GM18502 (cell line): Measurements from ENCODE around the gene MYCBP2.

Experiments
- ATAC-seq: cut with Tn5 transposase; IDR thresholded peaks from one replicate; pipeline ENCODE4 v1.9.1; 2021; ENCODE audit warnings: mild to moderate bottlenecking; ENCODE audit not compliant: unreplicated experiment, poor library complexity

The MYCBP2 gene

DNA sequence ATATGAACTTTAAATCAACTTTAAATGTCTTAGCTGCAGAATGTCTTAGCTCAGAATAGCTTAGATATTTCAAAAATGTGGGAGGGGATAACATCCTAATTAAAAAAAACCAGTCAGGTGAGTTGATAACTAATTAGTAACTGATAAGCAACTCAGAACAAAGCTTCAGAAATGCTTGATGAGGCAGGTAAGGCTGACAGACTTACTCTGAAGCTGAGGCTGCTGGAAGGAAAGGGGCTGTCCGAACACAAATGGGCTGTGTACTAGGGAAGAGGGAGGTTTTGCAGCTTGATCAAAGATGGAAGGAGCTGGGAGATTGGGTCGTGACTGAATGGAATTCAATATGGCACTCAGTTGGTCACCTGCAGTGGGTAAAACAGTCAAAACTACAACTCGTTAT is 208.8 kb downstream of the MYCBP2 start:
- no peak for ATAC-seq

DNA sequence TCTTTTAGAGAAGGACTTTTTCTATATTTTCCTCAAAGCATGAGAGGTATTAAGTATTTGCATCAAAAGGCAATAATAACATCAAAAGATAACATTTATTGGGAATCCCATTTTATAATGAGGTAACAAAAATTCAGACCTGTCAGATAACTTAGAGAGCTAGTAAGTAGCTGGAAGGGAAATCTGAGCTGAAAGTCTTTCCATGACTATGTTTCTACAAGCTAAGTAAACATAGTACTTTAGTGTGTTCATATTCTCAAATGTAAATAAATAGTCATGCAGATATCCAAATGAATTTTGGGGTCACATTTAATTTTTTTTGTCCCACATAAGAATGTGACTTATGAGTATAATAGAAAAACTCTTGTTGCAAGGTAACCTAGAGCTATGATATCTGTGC is 212.6 kb downstream of the MYCBP2 start:
- ATAC-seq: no peak

DNA sequence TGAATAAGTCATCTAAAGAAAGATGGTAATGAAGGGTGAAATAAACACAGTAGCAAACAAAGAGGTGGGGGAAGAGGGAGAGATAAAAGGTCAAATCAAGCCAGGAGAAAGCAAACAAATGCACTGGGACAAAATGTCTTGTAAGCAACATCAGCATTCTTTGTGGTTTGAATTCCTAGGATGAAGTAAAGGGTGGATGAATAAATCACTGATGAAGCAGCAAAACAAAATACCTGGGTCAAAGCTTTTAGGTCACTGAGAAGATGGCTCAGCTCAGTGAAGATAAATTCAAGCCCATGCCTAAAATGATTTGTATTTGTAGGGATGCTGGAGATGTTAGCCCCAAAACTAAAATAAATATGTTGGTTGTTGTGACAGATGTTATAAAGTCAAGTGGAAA is 213.4 kb downstream of the MYCBP2 start:
- ATAC-seq: no peak

DNA sequence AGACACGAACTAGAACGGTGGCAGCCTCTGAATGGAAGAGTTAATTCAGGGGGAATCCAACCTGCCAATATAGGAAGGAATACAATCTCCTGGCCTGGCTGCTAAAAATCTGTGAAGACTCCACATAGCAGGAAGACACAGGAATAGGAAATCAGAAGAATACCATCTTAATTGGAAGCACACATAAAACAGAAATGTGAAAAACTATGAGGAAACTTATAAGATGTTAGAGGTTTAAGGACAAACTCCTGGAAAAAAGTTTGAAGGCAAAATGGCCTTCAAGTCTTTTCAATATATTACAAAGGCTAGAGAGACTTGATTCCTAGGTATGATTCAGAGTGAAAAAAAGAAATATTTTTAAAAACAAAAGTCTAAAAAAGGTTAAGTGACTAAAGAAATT is 221.8 kb downstream of the MYCBP2 start:
- ATAC-seq: no peak

DNA sequence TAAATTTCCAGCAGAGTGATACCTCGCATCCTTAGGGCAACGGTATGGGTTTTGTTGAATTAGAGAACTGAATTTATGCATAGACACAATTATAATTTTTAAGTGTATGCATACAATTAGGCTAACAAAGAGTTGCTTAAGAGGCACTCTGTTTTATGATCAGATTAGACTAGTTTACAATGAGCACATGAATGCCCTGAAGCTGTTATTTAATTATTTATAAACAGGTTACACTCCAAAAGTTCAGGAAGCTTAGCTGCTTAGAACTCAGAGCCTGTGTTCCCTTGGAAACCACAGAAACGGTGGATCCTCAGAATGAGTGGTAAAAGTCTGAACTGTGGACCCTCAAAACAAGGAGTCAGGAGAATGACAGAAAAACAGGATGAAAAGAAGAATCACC is 227.5 kb downstream of the MYCBP2 start:
- ATAC-seq: no peak

DNA sequence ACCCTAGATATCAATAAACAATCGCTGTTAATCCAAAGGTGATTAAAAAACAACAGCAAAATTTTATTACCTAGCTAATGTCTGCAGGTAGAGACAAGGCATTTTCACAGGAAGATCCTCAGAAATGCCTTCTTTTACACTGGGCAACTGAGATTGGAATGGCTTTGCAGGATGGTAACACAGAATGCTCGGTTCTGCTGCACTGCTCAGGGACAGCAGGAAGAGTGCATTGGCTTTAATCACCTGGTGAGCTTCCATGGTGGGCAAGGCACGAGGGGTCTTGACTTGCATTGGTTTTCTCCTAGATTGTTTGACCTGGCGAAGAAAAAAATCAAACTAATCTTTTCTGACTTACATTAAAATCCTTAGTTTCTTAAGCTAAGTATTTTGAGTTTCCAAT is 231.6 kb downstream of the MYCBP2 start:
- ATAC-seq: no peak

DNA sequence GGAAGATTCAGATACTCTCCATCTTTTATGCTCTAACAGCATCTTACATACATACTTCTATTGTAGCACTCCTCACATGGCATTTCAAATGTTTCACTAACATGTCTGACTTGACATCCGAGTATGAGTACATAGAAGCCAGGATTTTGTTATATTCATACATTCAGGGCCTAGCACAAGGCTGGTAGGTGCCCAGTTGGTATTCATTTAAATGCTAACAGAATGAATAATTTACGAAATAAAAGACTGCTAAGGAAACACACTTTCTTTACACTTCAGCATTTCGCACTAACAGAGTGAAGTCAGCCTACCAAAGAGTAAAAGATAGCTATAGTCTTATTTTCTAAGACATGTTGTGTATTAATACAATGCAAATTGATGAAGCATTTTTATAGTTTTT is 232.1 kb downstream of the MYCBP2 start:
- no peak for ATAC-seq

DNA sequence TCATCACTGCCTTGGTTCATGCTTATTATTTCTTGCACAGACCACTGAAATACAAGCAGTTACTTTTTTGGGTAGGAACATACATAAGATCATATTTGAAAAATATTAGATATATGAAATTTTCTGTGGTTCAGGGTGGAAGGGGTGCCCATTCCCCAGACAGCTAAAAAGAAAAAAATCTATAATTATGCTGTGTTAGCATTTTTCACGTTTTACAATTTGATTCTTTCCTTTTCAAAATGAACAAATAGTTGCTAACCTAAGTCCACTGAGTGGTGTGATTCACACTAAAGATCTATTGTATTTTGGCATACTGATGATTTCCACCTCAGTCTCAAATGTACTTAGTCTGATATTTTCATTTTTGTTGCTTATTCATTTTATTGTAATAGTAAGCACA is 233.2 kb downstream of the MYCBP2 start:
- ATAC-seq: no peak

DNA sequence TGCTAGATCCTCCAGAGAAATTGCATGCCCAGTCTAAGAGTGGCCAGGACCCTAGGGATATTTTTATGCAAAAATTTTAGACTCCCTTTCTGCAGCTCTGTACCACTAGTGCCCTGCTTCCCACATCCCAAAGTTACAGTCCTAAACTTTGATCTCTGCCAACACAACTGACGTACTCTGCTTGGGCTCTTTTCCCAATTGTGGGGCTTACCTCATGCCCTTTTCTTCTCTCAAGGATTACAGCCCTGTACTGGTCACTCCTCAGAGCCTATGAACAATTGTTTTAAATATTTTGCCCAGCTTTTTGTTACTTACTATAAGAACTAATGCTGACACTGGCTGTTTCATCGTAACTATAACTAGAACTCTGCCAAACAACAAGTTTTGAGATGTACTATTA is 242.1 kb downstream of the MYCBP2 start:
- no peak for ATAC-seq

DNA sequence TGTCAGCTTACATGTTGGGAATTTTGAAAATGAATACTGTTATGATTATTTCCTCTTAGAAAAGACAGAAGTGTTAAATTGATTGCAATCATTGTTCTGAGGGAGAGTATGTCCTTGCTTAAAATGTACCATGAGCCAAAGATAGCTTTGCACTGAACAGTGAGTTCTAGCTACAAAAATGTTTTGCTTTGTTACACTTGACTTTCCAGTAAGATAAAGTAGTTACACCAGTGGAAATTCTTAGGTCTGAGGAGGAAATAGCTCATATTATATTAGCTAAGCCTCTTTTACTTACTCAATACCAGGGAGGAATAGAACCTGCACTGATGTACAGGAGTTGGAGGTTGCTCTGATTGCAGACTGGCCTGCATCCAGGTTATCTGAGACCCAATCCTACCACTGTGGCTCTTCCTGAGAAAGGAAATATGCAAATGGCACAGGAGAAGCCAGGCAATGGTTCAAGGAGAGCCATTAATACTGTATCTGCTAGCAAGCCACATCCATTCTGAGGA is 246.9 kb downstream of the MYCBP2 start:
- no peak for ATAC-seq

DNA sequence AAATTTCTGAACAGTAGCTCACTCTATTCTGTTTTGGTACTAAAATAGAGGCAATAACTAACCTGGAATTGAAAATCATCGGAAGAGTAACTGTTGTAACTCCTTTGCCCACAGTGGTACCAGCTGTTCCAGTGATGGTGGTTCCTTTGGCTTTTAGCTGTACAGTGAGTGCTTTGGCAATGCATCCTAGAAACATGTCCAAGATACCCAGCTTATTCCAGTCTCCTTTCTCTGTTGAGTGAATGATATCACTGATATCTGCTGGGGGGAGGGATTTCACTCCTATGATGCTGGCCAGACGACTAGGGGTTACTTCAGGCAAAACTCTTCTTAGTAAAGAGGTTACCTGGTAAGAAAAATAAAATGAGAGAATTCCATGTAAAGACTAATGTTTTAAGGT is 259.4 kb downstream of the MYCBP2 start:
- ATAC-seq: no peak

DNA sequence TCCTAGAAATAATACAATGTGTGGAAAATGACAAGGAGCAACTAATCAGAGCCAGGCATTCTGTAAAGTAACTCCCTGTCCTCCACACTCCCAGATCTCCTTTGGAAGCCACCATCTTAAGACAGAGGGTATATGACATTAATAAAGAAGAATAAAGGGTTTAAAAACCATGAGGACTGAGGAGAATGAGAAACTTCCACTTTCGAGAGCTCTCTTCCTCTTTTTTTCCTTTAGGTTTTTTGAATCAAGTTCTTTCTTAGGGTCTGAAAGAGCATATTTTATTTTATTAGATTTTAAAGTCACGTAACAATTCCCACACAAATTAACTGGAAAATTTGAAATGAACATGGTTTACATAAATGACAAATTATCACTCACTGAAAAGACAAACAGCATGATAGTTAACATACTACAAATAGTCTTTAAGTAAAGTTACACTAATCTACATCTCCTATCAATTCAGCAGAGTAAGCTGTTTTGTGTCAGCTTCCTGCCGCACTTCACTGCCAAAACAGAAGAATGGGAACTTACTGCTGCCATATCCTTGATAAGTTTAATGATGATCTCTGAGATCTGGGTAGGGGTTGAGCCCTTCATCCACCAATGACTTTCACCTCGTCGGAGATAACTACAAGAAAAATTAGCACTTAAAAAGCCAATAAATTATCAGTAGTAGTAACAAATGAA is 261.3 kb downstream of the MYCBP2 start:
- no peak for ATAC-seq

DNA sequence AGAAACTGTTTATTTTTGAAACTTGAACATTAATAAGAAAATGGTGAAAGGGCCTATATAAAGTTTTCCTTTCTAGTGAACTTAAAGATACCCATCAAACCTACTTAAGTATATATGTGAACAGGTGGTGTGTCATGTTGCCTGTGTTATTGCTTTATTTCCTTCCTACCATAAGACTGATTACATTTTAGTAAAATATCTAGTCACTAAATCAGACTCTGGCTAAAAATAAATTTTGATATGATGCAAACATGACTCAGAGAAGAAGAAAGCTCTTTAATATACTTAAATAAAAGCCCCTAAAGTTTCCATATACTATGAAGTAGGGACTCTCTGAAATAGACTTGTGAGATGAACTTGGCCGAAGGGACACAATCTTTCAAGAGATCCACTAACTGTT is 264.8 kb downstream of the MYCBP2 start:
- ATAC-seq: no peak

DNA sequence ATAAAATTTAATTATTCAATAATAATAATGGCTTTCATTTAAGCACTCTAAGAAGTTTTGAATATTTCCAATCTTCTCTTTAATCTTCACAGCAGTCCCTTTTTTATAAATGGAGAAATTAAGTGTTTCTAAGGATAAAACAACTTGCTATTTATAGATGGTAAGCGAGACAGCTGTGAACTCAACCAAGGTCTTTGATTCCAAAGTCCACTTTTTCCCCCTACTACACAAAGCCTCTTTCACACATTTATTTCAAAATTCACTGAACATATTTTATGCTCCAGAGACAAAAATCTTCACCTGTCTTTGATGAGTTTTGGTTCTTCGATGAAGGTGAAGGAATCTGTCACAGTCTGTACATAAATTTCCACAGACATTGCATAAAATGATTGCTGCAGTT is 265.5 kb downstream of the MYCBP2 start:
- ATAC-seq: no peak

DNA sequence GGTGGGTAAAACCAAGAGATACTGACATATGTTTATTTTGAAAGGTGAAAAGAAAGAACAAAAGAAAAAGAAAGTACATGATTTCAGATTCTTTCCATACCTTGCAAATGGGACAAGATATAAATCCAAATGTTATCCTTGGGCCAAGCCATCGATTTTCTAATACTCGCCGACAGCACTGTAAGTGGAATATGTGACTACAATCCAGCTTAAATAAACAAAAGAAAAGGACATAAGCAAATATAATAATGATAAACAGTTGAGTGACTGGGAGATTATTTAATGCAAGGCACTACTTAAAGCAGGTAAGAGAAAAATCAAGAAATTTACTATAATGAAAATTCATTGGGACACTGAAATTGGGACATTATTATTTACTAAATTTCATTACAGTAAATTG is 270.0 kb downstream of the MYCBP2 start:
- no peak for ATAC-seq

DNA sequence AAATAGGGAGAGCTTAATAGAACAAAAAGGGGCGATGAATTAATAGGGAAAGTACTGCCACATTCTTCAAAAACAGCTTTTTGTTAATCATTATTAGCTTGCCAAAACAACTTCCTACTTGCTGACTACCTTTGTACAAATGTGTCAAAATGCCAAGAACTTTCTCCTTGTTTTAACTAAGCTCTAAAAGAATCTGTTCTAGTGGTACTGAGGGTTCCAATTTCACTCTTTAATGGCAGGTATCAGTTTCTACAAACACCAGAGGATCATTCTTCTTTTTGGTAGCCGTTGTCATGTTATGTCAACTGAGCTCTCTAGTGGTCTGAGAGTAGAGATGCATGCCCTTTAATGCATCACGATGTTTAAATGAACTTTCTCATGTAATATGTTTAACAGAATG is 270.5 kb downstream of the MYCBP2 start:
- no peak for ATAC-seq

DNA sequence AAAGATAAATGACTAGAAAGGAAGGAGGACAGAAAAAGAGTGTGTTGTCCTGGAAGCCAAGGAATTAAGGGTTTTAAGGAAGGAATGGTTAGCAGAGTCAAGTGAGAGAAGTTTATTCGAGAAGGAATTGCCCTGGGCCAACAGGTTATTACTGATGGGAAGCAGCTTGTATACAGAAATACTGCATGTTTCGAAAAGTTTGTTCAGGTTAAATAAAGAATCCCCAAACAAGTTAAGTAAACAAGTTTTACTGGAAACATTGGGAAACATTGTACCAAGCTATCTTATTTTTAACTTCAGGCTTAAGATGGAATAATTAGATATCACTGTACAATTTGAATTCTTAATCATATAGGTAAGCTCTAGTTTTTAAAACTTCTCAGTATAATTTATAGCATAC is 271.7 kb downstream of the MYCBP2 start:
- no peak for ATAC-seq

DNA sequence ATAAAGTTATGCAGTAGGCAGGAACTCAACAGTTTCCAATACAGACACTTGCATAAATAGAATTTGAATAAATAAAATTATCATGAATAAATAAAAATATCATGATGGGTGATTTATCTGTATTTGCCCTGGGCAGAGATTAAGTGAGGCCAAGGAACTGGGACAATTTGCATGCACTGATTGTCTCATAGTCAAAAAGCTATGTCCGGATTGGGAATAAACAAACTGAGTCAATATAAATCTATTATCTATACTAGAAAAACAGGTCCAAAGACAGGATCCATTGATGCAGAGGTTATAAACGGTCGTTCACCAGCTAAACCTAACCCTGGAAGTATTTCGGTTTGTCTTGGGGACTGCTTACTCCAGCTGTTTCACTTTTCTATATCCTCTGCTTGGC is 273.7 kb downstream of the MYCBP2 start:
- no peak for ATAC-seq

DNA sequence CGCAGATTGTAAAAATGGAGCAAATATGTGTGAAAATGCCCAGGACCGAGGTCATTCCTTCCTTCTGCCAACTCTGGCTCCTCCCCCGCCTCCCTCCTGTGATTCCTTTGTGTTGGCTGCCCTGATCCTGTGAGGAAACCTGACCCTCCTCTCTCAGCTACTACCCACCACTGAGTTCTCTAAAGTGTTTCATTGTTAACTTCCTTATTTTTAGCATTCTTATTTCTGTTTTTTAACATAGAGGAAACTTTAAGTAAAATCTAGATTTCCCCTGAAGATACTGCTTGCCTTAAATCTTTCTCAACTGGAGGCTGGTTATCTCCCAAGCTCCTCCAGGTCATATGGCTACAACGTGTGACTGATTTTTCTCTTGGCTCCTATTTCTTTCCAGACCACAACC is 278.2 kb downstream of the MYCBP2 start:
- no peak for ATAC-seq

DNA sequence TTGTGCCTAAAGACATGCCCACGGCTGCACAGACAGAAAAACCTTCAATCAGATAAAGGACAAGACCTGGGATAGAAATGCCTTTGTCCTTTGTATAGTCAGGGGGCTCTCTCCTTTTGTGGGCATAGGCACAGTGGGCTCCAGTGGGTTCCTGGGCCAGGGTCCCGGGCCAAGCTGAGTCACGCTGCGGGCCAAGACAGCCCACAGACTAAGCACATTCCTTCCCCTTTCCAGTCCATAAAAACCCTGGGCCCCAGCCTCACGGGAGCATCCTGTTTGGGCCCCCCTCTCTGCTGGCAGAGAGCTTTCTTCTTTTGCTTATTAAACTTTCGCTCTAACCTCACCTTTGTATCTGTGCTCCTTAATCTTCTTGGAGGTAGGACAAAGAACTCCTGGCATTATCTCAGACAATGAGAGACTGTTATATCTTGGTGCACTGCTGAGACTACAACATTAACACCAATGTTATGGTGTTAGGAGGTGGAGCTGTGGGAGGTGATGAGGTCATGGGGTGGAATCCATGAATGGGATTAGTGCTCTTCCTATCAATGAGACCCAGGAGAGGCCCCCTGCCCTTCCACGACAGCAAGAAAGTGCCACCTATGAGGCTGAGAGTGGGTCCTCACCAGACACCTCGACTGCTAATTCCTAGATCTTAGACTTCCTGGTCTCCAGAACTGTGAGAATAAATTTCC is 279.1 kb downstream of the MYCBP2 start:
- ATAC-seq: no peak

DNA sequence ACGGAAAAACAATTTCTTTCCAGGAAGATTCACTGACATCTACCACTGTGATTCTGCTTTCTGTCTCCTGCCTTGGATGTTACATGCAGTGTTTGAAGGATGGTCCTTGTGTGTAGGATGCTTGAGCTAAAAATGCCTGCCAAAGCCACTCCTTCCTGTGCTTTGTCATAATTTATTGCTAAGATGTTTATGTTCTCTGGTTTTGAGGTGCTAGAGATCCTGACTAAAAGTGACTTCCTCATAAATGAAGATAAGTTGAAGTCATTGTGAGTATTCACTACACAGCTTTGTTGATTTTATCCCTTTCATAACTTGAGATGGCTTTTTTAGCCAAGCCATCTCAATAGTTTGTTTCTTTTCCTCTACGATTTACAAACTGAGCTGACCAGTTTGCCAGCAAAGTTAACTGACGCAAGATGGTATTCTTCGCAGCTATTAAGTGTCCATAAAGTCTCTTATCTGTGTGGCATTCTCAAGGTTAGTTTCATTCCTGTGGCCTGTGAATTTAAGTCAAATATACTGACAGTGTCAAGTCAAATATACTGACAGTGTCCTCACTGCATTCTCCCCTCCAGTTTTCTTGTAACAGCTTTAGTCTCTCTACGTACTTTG is 284.2 kb downstream of the MYCBP2 start:
- ATAC-seq: no peak

DNA sequence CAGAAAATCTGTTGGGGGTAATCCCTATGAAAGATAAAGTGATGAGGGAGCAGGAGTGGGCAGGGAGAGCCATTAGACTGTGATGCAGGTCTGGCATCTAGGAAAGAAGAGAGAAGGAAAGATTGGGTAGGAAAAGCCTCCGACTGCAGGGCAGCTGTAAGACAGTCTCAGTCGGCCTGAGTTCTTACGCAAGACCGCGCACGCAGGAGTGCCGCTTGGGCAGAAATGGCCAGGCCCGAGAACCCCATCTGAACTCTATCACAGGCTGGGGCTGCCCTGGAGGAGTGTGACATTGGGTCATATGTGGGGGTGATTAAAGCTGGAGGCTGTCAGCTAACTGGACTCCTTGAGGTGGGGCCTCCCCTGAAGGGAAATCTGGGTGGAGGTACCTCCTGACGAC is 286.1 kb downstream of the MYCBP2 start:
- no peak for ATAC-seq
